Measurements from ENCODE around the gene LAMA3. TPM values are rescaled to one million over a fixed set of nuclear protein-coding genes. Genes with fewer than 3 reads are reported as not detected.

LAMA3 gene
- total RNA-seq, 6 experiments from 2014 or later: 1.3 to 5.0 (median 3.0) TPM

DNA sequence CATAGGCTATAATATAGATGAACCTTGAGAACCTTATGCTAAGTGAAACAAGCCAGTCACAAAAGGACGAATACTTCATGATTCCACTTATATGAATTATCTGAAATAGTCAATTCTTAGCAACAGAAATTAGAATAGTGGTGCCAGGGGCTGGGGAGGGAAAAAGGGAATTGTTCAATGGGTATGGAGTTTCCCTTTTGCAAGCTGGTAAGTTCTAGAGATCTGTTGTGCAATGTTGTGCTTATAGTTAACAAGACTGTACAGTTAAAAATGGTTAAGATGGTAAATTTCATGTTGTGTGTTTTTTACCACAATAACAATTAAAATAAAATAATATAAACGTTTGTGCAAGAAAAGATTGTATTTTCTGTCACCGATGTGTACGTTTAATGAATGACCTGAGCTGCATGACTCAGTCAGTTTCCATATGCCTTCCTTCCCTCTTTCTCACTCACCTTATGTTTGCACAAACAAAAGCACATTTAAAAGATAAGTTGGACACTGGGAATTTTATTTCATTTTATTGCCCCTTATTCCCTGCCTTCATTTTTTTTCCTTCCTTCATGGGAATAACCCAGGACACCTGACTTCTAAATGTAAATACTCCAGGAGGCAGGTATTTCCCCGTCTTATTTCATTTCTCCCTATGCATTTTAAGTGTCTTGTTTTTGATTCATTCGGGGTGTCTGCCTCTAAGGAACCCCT is 181.6 kb downstream of the LAMA3 start:
- no peaks in the 10 kb centered on the region for H3K27me3 ChIP-seq
- no peak overlapping the region for H3K4me3 ChIP-seq
- H3K9me3 ChIP-seq: no peaks in the 10 kb centered on the region
- intact Hi-C loops (cut with DNase I): no loop called here
- 61% methylated on average over 6 of the region's 6 CpGs for WGBS (ENCODE audit: insufficient coverage, low coverage, low lambda C conversion rate, missing lambda C conversion rate)
- TF ChIP-seq CTCF (IDR thresholded peaks at IDR 0.05) (no peak), POLR2A (IDR thresholded peaks at IDR 0.05) (no peak)
- H3K27ac ChIP-seq: no peak overlapping the region
- no peak for DNase-seq
- no peaks in the 10 kb centered on the region for H3K36me3 ChIP-seq
- no peak for ATAC-seq
- no peaks in the 10 kb centered on the region for H3K4me1 ChIP-seq

GRCh38 chr18:23871410-23871809 is 182.2 kb downstream of the LAMA3 start:
- 59% methylated on average over 4 of the region's 7 CpGs for whole genome bisulfite sequencing (ENCODE audit: insufficient coverage, low coverage, low lambda C conversion rate, missing lambda C conversion rate)
- TF ChIP-seq CTCF (IDR thresholded peaks at IDR 0.05) (no peak), POLR2A (IDR thresholded peaks at IDR 0.05) (no peak)
- DNase-seq: no peak
- H3K4me1 ChIP-seq: no peaks in the 10 kb centered on the region
- intact Hi-C loops (cut with DNase I): no loop called here
- H3K36me3 ChIP-seq: no peaks in the 10 kb centered on the region
- H3K9me3 ChIP-seq: no peaks in the 10 kb centered on the region
- H3K27me3 ChIP-seq: no peaks in the 10 kb centered on the region
- H3K27ac ChIP-seq: no peak overlapping the region
- peak in 3 of 4 donors; percentile 17 to 43 (median 38) for ATAC-seq
- no peak overlapping the region for H3K4me3 ChIP-seq

GRCh38 chr18:23872701-23873550 is 183.7 kb downstream of the LAMA3 start:
- Histone ChIP-seq H3K27me3 (no peaks in the 10 kb centered on the region), H3K4me1 (no peaks in the 10 kb centered on the region), H3K27ac (no peak overlapping the region), H3K4me3 (no peak overlapping the region), H3K36me3 (no peaks in the 10 kb centered on the region), H3K9me3 (no peaks in the 10 kb centered on the region)
- WGBS (ENCODE audit: insufficient coverage, low coverage, low lambda C conversion rate, missing lambda C conversion rate): 77% methylated on average over 14 of the region's 25 CpGs
- ATAC-seq (peak in 2 of 4 donors; percentile 14 to 40), DNase-seq (no peak)
- no peak for TF ChIP-seq CTCF (IDR thresholded peaks at IDR 0.05)
- no peak for TF ChIP-seq POLR2A (IDR thresholded peaks at IDR 0.05)
- intact Hi-C loops (cut with DNase I): no loop called here

GRCh38 chr18:23875966-23876895 is 187.0 kb downstream of the LAMA3 start:
- 84% methylated on average over 11 of the region's 11 CpGs for WGBS (ENCODE audit: insufficient coverage, low coverage, low lambda C conversion rate, missing lambda C conversion rate)
- ATAC-seq: no peak

More at GRCh38 chr18:23875966-23876895, 187.0 kb downstream of the LAMA3 start:
- Histone ChIP-seq H3K4me3 (no peak overlapping the region), H3K4me1 (peaks cover 0 to 2% (median 0%) of the 10 kb centered on the region in 4 donors), H3K36me3 (no peaks in the 10 kb centered on the region), H3K9me3 (no peaks in the 10 kb centered on the region), H3K27ac (no peak overlapping the region), H3K27me3 (no peaks in the 10 kb centered on the region)
- no peak for TF ChIP-seq CTCF (IDR thresholded peaks at IDR 0.05)
- TF ChIP-seq POLR2A (IDR thresholded peaks at IDR 0.05): no peak
- intact Hi-C loops (cut with DNase I): no loop called here
- no peak for DNase-seq

Data from right lobe of liver (tissue), 6 donors.